Suppressor macrophage (primary cell): ENCODE results near the gene DYNC1H1.
A peak's percentile ranks its signal among the peaks of the same experiment; 100 is the strongest.
"Not testable (repeated sequence)": the region's sequence is repeated elsewhere in the genome, so short reads cannot be mapped to it uniquely, and the experiment has no call there.

Experiments used
- DNase-seq, 4 experiments: peaks; one replicate each; pipeline ENCODE4 v3.0.0-alpha.2; 2020 to 2022

Gene DYNC1H1

GRCh38 chr14:101963656-101964296, 597 bp upstream of the DYNC1H1 start:
- DNase-seq: no peak

GRCh38 chr14:101965181-101965544, 790 bp downstream of the DYNC1H1 start:
- peak; percentile 74 to 87 (median 84) for DNase-seq

GRCh38 chr14:101965770-101966722, 1.7 kb downstream of the DYNC1H1 start:
- no peak for DNase-seq

- no peak for DNase-seq
Measured at GRCh38 chr14:101966742-101967141, 2.4 kb downstream of the DYNC1H1 start.

GRCh38 chr14:101968186-101968585, 3.8 kb downstream of the DYNC1H1 start:
- DNase-seq: no peak

GRCh38 chr14:101969481-101969880, 5.1 kb downstream of the DYNC1H1 start:
- DNase-seq: no peak

GRCh38 chr14:101970830-101971400, 6.5 kb downstream of the DYNC1H1 start:
- DNase-seq: no peak

GRCh38 chr14:101971458-101971857, 7.1 kb downstream of the DYNC1H1 start:
- not testable (repeated sequence) for DNase-seq

GRCh38 chr14:101972126-101972866, 7.9 kb downstream of the DYNC1H1 start:
- peak; percentile 93 to 98 (median 95) for DNase-seq

GRCh38 chr14:101973356-101973755, 9.0 kb downstream of the DYNC1H1 start:
- peak in 3 of 4 experiments; percentile 47 to 55 (median 49) for DNase-seq

GRCh38 chr14:101975231-101975630, 10.9 kb downstream of the DYNC1H1 start:
- DNase-seq: no peak

- no peak for DNase-seq
Measured at GRCh38 chr14:101977311-101978071, 13.1 kb downstream of the DYNC1H1 start.

GRCh38 chr14:101979666-101980065, 15.3 kb downstream of the DYNC1H1 start:
- DNase-seq: no peak

GRCh38 chr14:101980251-101980650, 15.9 kb downstream of the DYNC1H1 start:
- no peak for DNase-seq

GRCh38 chr14:101980700-101981099, 16.3 kb downstream of the DYNC1H1 start:
- DNase-seq: peak; percentile 41 to 77 (median 60)

- DNase-seq: no peak
Measured at GRCh38 chr14:101982621-101983020, 18.2 kb downstream of the DYNC1H1 start.

- not testable (repeated sequence) for DNase-seq
Measured at GRCh38 chr14:101984831-101985230, 20.5 kb downstream of the DYNC1H1 start.

- DNase-seq: no peak
Measured at GRCh38 chr14:101985957-101986356, 21.6 kb downstream of the DYNC1H1 start.

GRCh38 chr14:101986953-101987352, 22.6 kb downstream of the DYNC1H1 start:
- DNase-seq: no peak

GRCh38 chr14:101988377-101988776, 24.0 kb downstream of the DYNC1H1 start:
- DNase-seq: no peak

- no peak for DNase-seq
Measured at GRCh38 chr14:101991352-101991751, 27.0 kb downstream of the DYNC1H1 start.

- DNase-seq: peak; percentile 31 to 58 (median 48)
Measured at GRCh38 chr14:101992708-101993107, 28.3 kb downstream of the DYNC1H1 start.
